GM12878 (cell line): Measurements from ENCODE around the gene DZANK1. TPM values are rescaled to one million over a fixed set of nuclear protein-coding genes. Genes with fewer than 3 reads are reported as not detected.

ENCODE experiments used
- ATAC-seq: fragments of 200-7000 bp; cut with Tn5 transposase; 3 replicates; pipeline ENCODE4 v1.9.1; 2020; ENCODE audit warnings: mild to moderate bottlenecking, moderate library complexity
- BruUV-seq: library from RNA; stranded (reverse); fragments of 400-500 nt; replicated peaks from 2 replicates; lab custom pipeline; 2021; lab: Mats Ljungman, UMichigan
- CTCF ChIA-PET: fragments of 300-600 bp; sonication (Branson Sonifier 250); formaldehyde crosslinking; extraction: SDS; loops from one replicate; lab custom pipeline; 2021; ENCODE audit warnings: inconsistent platforms; lab: Yijun Ruan, JAX
- POLR2A ChIA-PET: fragments of 350-600 bp; formaldehyde crosslinking; extraction: SDS; loops from one replicate; lab custom pipeline; 2021; ENCODE audit warnings: inconsistent platforms; lab: Charles Lee
- RAD21 ChIA-PET: fragments of 300-600 bp; sonication (Branson Sonifier 250); formaldehyde crosslinking; loops from one replicate; lab custom pipeline; 2023; ENCODE audit warnings: antibody characterized with exemption; ENCODE audit not compliant: unreplicated experiment; lab: Charles Lee
- SMC1A ChIA-PET: fragments of 300-600 bp; sonication (Branson Sonifier 250); formaldehyde crosslinking; loops from one replicate; lab custom pipeline; 2023; ENCODE audit not compliant: unreplicated experiment, uncharacterized antibody; lab: Charles Lee
- DNase-seq: peaks from one replicate; pipeline ENCODE4 v3.0.0-alpha.2; 2011; ENCODE audit warnings: low read depth, low spot score
- FAIRE-seq: peaks from 3 replicates; lab custom pipeline; 2011; peaks lifted over from hg19 to GRCh38; lab: Jason Lieb, UNC
- H2AFZ ChIP-seq: 2 replicates; pipeline ENCODE4 v1.6.0; 2011; ENCODE audit warnings: low read depth, low read length, control low read depth; ENCODE audit not compliant: control insufficient read depth
- H3K27ac ChIP-seq: 2 replicates; pipeline ENCODE4 v1.5.1; 2011; ENCODE audit warnings: control low read depth; ENCODE audit not compliant: control insufficient read depth, insufficient read depth
- H3K27me3 ChIP-seq, 2 experiments: replicated peaks in 1 of 2; 2 replicates each; pipeline versions ENCODE4 v1.6.0 to v1.6.1; 2011; ENCODE audit warnings: low read length in 1 of 2; ENCODE audit not compliant: control insufficient read depth in 2 of 2, insufficient read depth in 2 of 2
- H3K36me3 ChIP-seq, 2 experiments: 2 replicates each; pipeline ENCODE4 v1.5.1; 2011; ENCODE audit warnings: low read length in 1 of 2; ENCODE audit not compliant: control insufficient read depth in 2 of 2, insufficient read depth in 2 of 2
- H3K4me1 ChIP-seq: 2 replicates; pipeline ENCODE4 v1.6.1; 2011; ENCODE audit warnings: mild to moderate bottlenecking, low read length, moderate library complexity, mixed read lengths; ENCODE audit not compliant: control insufficient read depth, insufficient read depth
- H3K4me2 ChIP-seq: 2 replicates; pipeline ENCODE4 v1.6.0; 2011; ENCODE audit warnings: control low read depth; ENCODE audit not compliant: control insufficient read depth, insufficient read depth
- H3K4me3 ChIP-seq: fragments of 200-600 bp; sonication (generic); 2 replicates; pipeline ENCODE4 v1.5.1; 2016
- H3K79me2 ChIP-seq: 2 replicates; pipeline ENCODE4 v1.6.0; 2011; ENCODE audit warnings: low read length; ENCODE audit not compliant: control insufficient read depth, insufficient read depth
- H3K9ac ChIP-seq: 2 replicates; pipeline ENCODE4 v1.8.0; 2011; ENCODE audit warnings: low read length, control low read depth, mixed read lengths; ENCODE audit not compliant: control insufficient read depth, insufficient read depth
- H3K9me3 ChIP-seq: replicated peaks from 3 replicates; pipeline ENCODE4 v1.5.1; 2011; ENCODE audit warnings: mild to moderate bottlenecking, low read length; ENCODE audit not compliant: control insufficient read depth, insufficient read depth
- H4K20me1 ChIP-seq: 2 replicates; pipeline ENCODE4 v1.6.0; 2011; ENCODE audit not compliant: control insufficient read depth, insufficient read depth
- GABPA ChIP-seq: IDR thresholded peaks from 2 replicates; pipeline ENCODE4 v1.6.1; 2014; ENCODE audit warnings: antibody characterized with exemption, low read depth, mild to moderate bottlenecking, inconsistent platforms
- HSF1 ChIP-seq: fragments of 150-350 bp; IDR thresholded peaks from 2 replicates; pipeline ENCODE4 v1.6.1; 2014; ENCODE audit warnings: mild to moderate bottlenecking, low read depth, low read length
- MXI1 ChIP-seq: fragments of 150-350 bp; IDR thresholded peaks from 2 replicates; pipeline ENCODE4 v1.6.1; 2011; ENCODE audit warnings: low read depth, mild to moderate bottlenecking, inconsistent platforms, low read length, improper control_type of control experiment
- NFYA ChIP-seq: IDR thresholded peaks from 2 replicates; pipeline ENCODE4 v1.6.1; 2011; ENCODE audit warnings: low read depth, mild to moderate bottlenecking, low read length, improper control_type of control experiment, borderline replicate concordance
- PBX3 ChIP-seq: IDR thresholded peaks from 2 replicates; pipeline ENCODE4 v1.6.1; 2011; ENCODE audit warnings: mild to moderate bottlenecking, low read depth, low read length, moderate library complexity; ENCODE audit not compliant: insufficient replicate concordance
- RELB ChIP-seq: fragments of 450-650 bp; IDR thresholded peaks from 2 replicates; pipeline ENCODE4 v1.6.1; 2017; ENCODE audit warnings: low read depth, mild to moderate bottlenecking, moderate library complexity
- SMAD5 ChIP-seq: IDR thresholded peaks from 2 replicates; pipeline ENCODE4 v1.6.1; 2016; ENCODE audit warnings: antibody characterized with exemption, low read depth
- SP1 ChIP-seq: IDR thresholded peaks from one replicate; pipeline ENCODE4 v1.6.1; 2011; ENCODE audit warnings: low read depth, low read length
- TARDBP ChIP-seq: IDR thresholded peaks from 2 replicates; pipeline ENCODE4 v1.6.1; 2016; ENCODE audit warnings: borderline replicate concordance
- TCF12 ChIP-seq: IDR thresholded peaks from 2 replicates; pipeline ENCODE4 v1.6.1; 2011; ENCODE audit warnings: low read depth, mild to moderate bottlenecking, low read length
- ZNF24 ChIP-seq: fragments of 450-650 bp; IDR thresholded peaks from 2 replicates; pipeline ENCODE4 v1.6.1; 2017; ENCODE audit warnings: antibody characterized with exemption, mild to moderate bottlenecking
- WGBS: methylation state at CpG from one replicate; pipeline ENCODE4 v1.1.6; 2016; ENCODE audit warnings: low lambda C conversion rate; ENCODE audit not compliant: insufficient replicate concordance, insufficient coverage; ENCODE audit errors: missing lambda C conversion rate; 5-methylcytosine and 5-hydroxymethylcytosine counted together
- in situ Hi-C: fragments of 300-500 bp; cut with MboI; formaldehyde crosslinking; loops from 9 replicates; pipeline ENCODE4 v1.14.3; 2018; ENCODE audit warnings: mixed read lengths
- intact Hi-C: fragments of 100-400 bp; cut with micrococcal nuclease; formaldehyde crosslinking; loops from one replicate; pipeline ENCODE4 v1.14.2; 2022; ENCODE audit not compliant: unreplicated experiment
- polyA plus RNA-seq, 11 experiments: library from polyadenylated mRNA; depleted of rRNA in 4 of 11; unstranded in 6 of 11; stranded (reverse) in 5 of 11; fragments of >200 nt; fragmentation: Nextera tagmentation in 4 of 11; fragmentation: Illumina TruSeq in 1 of 11; extraction: Ambion mirVana in 4 of 11; extraction: Trizol in 1 of 11; gene quantifications; 1 replicate in 1 of 11; 2 replicates in 10 of 11; pipeline versions ENCODE4 v1.2.1 to v1.2.3, GENCODE V29; 2011 to 2016; ENCODE audit warnings: inconsistent platforms in 2 of 11, missing spikeins in 2 of 11, low read depth in 1 of 11
- total RNA-seq, 4 experiments: library from RNA; depleted of rRNA in 3 of 4; stranded (reverse); fragments of >200 nt in 3 of 4; fragmentation: Illumina TruSeq in 1 of 4; extraction: Trizol in 1 of 4; gene quantifications; 2 replicates each; pipeline versions ENCODE4 v1.2.1 to v1.2.3, GENCODE V29; 2013 to 2021

DZANK1 gene
- total and polyA plus RNA-seq, 10 of the 15 experiments (the other 5 are each of a cell fraction or from before 2014, with no cell fraction given), result 3.6 to 12.6 (median 6.5) TPM

- ATAC-seq (no peak), FAIRE-seq (no peak), DNase-seq (no peak)
- Histone ChIP-seq H3K36me3 (no peaks in the 10 kb centered on the region), H4K20me1 (no peaks in the 10 kb centered on the region), H2AFZ (no peak overlapping the region), H3K9me3 (no peaks in the 10 kb centered on the region), H3K27ac (no peak overlapping the region), H3K9ac (no peak overlapping the region), H3K79me2 (no peaks in the 10 kb centered on the region), H3K4me2 (no peak overlapping the region), H3K4me3 (no peak overlapping the region), H3K27me3 (no peaks in the 10 kb centered on the region), H3K4me1 (no peaks in the 10 kb centered on the region)
- BruUV-seq, result no TSS peak
- CTCF ChIA-PET, result no interaction called here
- POLR2A ChIA-PET, result no interaction called here
- in situ Hi-C loops, result no loop called here
- RAD21 ChIA-PET, result no interaction called here
- intact Hi-C loops, result no loop called here
- TF ChIP-seq SP1 (no peak), TCF12 (no peak), HSF1 (no peak), GABPA (no peak), RELB (no peak), SMAD5 (no peak), ZNF24 (no peak), PBX3 (no peak), MXI1 (no peak), NFYA (no peak), TARDBP (no peak)
- WGBS, result 80% methylated on average over 4 of the region's 4 CpGs
- SMC1A ChIA-PET, result no interaction called here
These were observed 22.9 kb downstream of the DZANK1 start for GRCh38 chr20:18443886-18444285.
